ENCODE data around the gene CTSE.

- TF ChIP-seq CTCF (IDR thresholded peaks at IDR 0.05) (no peak), POLR2A (IDR thresholded peaks at IDR 0.05) (no peak), EP300 (IDR thresholded peaks at IDR 0.05) (no peak)
These were observed 43.3 kb downstream of the CTSE start for GRCh38 chr1:205980237-205980870.

Measured in stomach (tissue), 4 donors.